Esophagus (tissue), 2 donors: ENCODE data around the gene YTHDF1. TPM values are rescaled to one million over a fixed set of nuclear protein-coding genes. Genes with fewer than 3 reads are reported as not detected.

Experiments
- H3K27ac ChIP-seq, 2 donors: one replicate each; pipeline ENCODE4 v1.5.1; 2013; ENCODE audit warnings: low read depth in 2 of 2, mild to moderate bottlenecking in 2 of 2, inconsistent platforms in 1 of 2, low read length in 1 of 2, moderate library complexity in 1 of 2
- H3K27me3 ChIP-seq, 2 donors: one replicate each; pipeline ENCODE4 v1.6.1; 2013; ENCODE audit warnings: low read length in 2 of 2, control low read depth in 1 of 2, mild to moderate bottlenecking in 1 of 2; ENCODE audit not compliant: insufficient read depth in 2 of 2, control insufficient read depth in 1 of 2
- H3K36me3 ChIP-seq, 2 donors: one replicate each; pipeline ENCODE4 v1.6.1; 2013; ENCODE audit warnings: low read length in 1 of 2; ENCODE audit not compliant: control insufficient read depth in 2 of 2, insufficient read depth in 2 of 2
- H3K4me1 ChIP-seq, 2 donors: one replicate each; pipeline ENCODE4 v1.6.1; 2013; ENCODE audit warnings: low read length in 1 of 2; ENCODE audit not compliant: control insufficient read depth in 2 of 2, insufficient read depth in 2 of 2
- H3K4me3 ChIP-seq, 2 donors: one replicate each; pipeline ENCODE4 v1.5.1; 2013; ENCODE audit warnings: low read length in 2 of 2, mild to moderate bottlenecking in 2 of 2, low read depth in 1 of 2, moderate library complexity in 1 of 2
- H3K9me3 ChIP-seq, 2 donors: one replicate each; pipeline ENCODE4 v1.6.1; 2013; ENCODE audit warnings: mild to moderate bottlenecking in 2 of 2, low read depth in 1 of 2, low read length in 1 of 2, moderate library complexity in 1 of 2; ENCODE audit not compliant: control insufficient read depth in 2 of 2, insufficient read depth in 1 of 2
- WGBS, 2 donors: extraction: QIAGEN DNeasy Blood & Tissue Kit; methylation state at CpG; one replicate each; pipeline ENCODE4 v1.1.7; 2013; 5-methylcytosine and 5-hydroxymethylcytosine counted together
- polyA plus RNA-seq, 2 donors: library from polyadenylated mRNA; stranded (reverse); fragments of 200-250 nt; gene quantifications; one replicate each; pipeline ENCODE4 v1.2.3, GENCODE V29; 2013
- donor health status: healthy with polysubstance abuse.
- donor health status: Bipolar disorder and iron deficiency.

Gene YTHDF1
- polyA plus RNA-seq, 2 donors = 13.1 to 15.7 TPM

- WGBS, 2 donors = 86 to 91% methylated on average over 21 to 30 of the region's 30 CpGs
- Histone ChIP-seq H3K4me3 (no peak overlapping the region), H3K27ac (no peak overlapping the region), H3K9me3 (no peaks in the 10 kb centered on the region), H3K4me1 (no peaks in the 10 kb centered on the region), H3K27me3 (no peaks in the 10 kb centered on the region), H3K36me3 (no peaks in the 10 kb centered on the region)
Measured at GRCh38 chr20:63239431-63239830, 23.5 kb upstream of the YTHDF1 start.

DNA sequence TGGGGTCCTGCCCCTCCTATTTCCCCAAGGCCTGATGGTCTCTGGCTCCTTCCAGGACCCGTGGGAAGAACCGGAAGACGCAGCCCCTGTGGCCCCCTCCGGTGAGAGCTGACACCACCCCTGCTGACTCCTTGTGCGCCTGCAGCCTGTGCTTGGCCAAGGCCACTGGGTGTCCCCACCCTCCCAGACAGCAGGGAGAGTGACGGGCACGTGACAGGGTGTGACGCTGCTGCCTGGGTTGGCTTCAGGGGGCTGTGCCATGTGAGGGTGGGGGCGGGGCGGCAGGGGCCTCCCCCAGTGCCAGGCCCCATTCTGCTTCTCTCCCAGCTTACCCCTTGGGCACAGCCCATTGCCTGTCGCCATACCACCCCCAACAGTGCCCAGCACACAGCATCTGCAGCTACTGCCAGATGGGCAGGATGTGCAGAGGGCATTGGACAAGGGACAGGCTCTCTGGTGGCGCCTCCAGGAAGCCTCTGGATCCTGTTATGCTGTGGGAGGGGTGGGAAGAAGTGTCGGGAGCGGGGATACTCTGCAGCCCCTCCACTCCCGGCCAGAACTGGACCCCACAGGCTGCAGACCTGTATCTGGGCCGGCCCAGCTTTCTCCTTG, 22.7 kb upstream of the YTHDF1 start:
- no peak overlapping the region for H3K4me3 ChIP-seq
- H3K27me3 ChIP-seq = no peaks in the 10 kb centered on the region
- H3K9me3 ChIP-seq = no peaks in the 10 kb centered on the region
- no peaks in the 10 kb centered on the region for H3K4me1 ChIP-seq
- 42% methylated on average over 16 of the region's 16 CpGs for WGBS, 2 donors
- no peaks in the 10 kb centered on the region for H3K36me3 ChIP-seq
- H3K27ac ChIP-seq = no peak overlapping the region

- WGBS, 2 donors = 62 to 67% methylated on average over 10 of the region's 10 CpGs
- Histone ChIP-seq H3K27ac (no peak overlapping the region), H3K27me3 (no peaks in the 10 kb centered on the region), H3K36me3 (no peaks in the 10 kb centered on the region), H3K9me3 (no peaks in the 10 kb centered on the region), H3K4me1 (no peaks in the 10 kb centered on the region), H3K4me3 (no peak overlapping the region)
Measured at GRCh38 chr20:63238031-63238430, 22.1 kb upstream of the YTHDF1 start.

GRCh38 chr20:63236116-63236837, 20.3 kb upstream of the YTHDF1 start:
- no peak overlapping the region for H3K27ac ChIP-seq
- no peaks in the 10 kb centered on the region for H3K36me3 ChIP-seq
- H3K9me3 ChIP-seq = no peaks in the 10 kb centered on the region
- no peak overlapping the region for H3K4me3 ChIP-seq
- no peaks in the 10 kb centered on the region for H3K27me3 ChIP-seq
- H3K4me1 ChIP-seq = no peaks in the 10 kb centered on the region
- 77 to 79% methylated on average over 22 to 26 of the region's 26 CpGs for WGBS, 2 donors

DNA sequence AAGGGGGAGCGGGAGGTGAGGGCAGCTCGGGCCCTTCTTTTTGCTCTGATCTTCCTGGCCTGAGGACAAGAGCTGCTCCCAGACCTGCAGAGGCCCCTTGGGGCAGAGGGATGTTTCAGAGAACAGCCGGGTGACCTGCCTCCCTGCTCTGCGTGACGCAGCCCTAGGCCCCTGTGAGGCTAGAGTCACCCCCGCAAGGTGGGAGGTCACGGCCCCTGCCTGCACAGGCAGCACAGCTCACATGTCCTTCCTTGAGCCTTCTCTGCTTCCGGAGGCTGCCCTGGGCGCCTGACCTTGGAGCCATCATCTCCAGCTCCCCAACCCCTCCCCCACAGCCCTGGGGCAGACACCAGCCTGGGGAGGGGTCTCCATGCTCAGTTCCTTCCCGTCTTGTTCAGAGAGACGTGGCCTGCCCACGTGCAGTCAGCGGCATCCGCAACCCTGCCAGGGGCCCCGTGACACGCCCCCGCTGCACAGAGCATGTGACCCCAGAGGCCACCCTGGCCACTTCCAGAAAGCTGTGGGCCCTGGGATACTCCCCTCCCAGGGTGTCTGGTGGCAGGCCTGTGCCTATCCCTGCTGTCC, 19.6 kb upstream of the YTHDF1 start, which contains the start of gene BIRC7:
Gene BIRC7 (plus strand): TSS at position 507 of the 585 bp plus-strand sequence. CDS start 192 bp downstream, outside the sequence.
- Histone ChIP-seq H3K36me3 (no peaks in the 10 kb centered on the region), H3K4me1 (peaks cover 0 to 3% of the 10 kb centered on the region in 2 donors), H3K27me3 (no peaks in the 10 kb centered on the region), H3K9me3 (no peaks in the 10 kb centered on the region), H3K27ac (no peak within 1 kb of the TSS), H3K4me3 (no peak within 1 kb of the TSS)
- 38 to 41% methylated on average over 12 to 17 of the region's 17 CpGs for WGBS, 2 donors

DNA sequence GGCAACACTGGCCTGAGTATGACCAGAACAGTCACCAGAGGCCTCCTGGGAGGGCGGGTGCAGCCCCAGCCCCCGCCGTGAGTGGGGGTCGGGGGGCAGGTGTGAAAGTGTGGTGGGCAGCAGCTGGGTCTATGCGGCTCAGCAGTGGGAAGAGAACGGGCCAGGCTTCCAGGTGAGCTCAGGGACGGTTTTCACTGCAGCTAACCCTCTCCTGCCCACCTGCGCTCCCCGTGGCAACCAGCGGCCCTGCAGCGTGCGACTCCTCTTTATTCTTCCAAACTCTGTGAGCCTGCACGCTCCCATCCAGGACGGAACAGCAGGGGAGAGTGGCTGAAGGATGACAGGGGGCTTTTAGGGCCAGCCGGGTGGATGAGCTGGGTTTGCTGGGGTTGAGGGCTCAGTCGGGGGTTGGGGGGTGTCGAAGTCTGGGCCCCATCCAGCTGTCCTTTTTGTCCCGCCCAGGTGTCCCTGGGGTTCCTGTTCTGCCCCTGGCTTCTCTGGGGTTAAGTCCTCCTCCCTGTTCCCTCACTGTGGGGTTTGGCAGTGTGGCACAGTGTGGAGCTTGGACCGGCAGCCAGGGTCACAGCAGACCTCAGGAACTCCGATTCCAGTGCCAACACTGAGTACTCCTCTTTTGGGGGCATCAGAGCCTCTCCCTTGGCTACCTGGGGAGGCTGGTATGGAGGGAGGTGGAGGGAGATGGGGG, 18.9 kb upstream of the YTHDF1 start:
- Histone ChIP-seq H3K36me3 (no peaks in the 10 kb centered on the region), H3K27me3 (no peaks in the 10 kb centered on the region), H3K4me3 (no peak overlapping the region), H3K9me3 (no peaks in the 10 kb centered on the region), H3K27ac (no peak overlapping the region), H3K4me1 (peaks cover 0 to 3% of the 10 kb centered on the region in 2 donors)
- WGBS, 2 donors = 21 to 22% methylated on average over 19 to 20 of the region's 20 CpGs

DNA sequence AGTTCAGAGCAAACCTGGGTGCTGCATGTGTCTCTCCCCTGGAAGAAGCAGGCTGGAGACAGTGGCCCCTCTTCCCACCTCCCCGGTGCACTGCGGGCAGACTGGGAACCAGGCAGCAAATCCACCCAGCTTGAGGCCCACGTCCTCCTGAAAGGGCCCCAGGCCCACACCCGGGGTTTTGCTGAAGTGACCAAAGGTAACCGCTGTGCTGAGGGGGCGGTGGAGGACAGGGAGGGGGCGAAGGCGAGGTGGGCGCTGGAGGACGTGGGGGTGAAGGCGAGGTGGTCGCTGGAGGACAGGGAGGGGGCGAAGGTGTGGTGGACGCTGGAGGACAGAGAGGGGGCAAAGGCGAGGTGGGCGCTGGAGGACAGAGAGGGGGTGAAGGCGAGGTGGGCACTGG, 18.0 kb upstream of the YTHDF1 start:
- H3K9me3 ChIP-seq = no peaks in the 10 kb centered on the region
- no peaks in the 10 kb centered on the region for H3K36me3 ChIP-seq
- H3K4me3 ChIP-seq = no peak overlapping the region
- no peak overlapping the region for H3K27ac ChIP-seq
- WGBS, 2 donors = 82 to 84% methylated on average over 17 of the region's 17 CpGs
- H3K27me3 ChIP-seq = no peaks in the 10 kb centered on the region
- H3K4me1 ChIP-seq = peaks cover 0 to 3% of the 10 kb centered on the region in 2 donors

DNA sequence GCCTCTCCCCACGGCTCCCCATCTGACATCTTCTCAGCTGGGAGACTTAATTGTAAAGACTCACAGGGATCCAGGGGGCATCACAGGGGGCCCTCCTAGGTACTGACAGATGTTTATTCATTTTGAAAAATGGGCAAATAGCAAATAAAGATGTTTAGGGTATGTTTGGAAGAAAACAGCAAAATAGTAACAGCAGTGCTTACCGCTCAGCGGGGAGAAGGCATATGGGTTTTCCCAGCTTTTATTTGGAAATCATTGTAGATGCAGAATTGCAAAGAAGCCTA, 17.1 kb upstream of the YTHDF1 start:
- Histone ChIP-seq H3K27ac (no peak overlapping the region), H3K36me3 (no peaks in the 10 kb centered on the region), H3K4me1 (peaks cover 0 to 3% of the 10 kb centered on the region in 2 donors), H3K9me3 (no peaks in the 10 kb centered on the region), H3K27me3 (no peaks in the 10 kb centered on the region), H3K4me3 (no peak overlapping the region)
- WGBS, 2 donors = 64 to 74% methylated on average over 3 of the region's 3 CpGs

- Histone ChIP-seq H3K27me3 (no peaks in the 10 kb centered on the region), H3K36me3 (no peaks in the 10 kb centered on the region), H3K4me1 (peaks cover 0 to 3% of the 10 kb centered on the region in 2 donors), H3K9me3 (no peaks in the 10 kb centered on the region), H3K4me3 (no peak overlapping the region), H3K27ac (no peak overlapping the region)
- WGBS, 2 donors = 41 to 43% methylated on average over 18 of the region's 18 CpGs
Measured at GRCh38 chr20:63232235-63233060, 16.5 kb upstream of the YTHDF1 start.
